Pancreas (tissue), 10 donors: ENCODE measurements around the gene RCVRN. TPM values are rescaled to one million over a fixed set of nuclear protein-coding genes. Genes with fewer than 3 reads are reported as not detected.

Experiments
- ATAC-seq, 4 donors: fragments of 200-7000 bp; cut with Tn5 transposase; one replicate each; pipeline versions ENCODE4 v1.8.0 to v1.9.1; 2020; ENCODE audit warnings: mild to moderate bottlenecking in 4 of 4, moderate library complexity in 4 of 4
- DNase-seq, 6 donors: peaks; one replicate each; pipeline ENCODE4 v3.0.0-alpha.2; 2020
- FAIRE-seq: peaks from 2 replicates; lab custom pipeline; 2012; peaks lifted over from hg19 to GRCh38; lab: Jason Lieb, UNC
- H3K27ac ChIP-seq, 4 donors: fragments of 200-600 bp; sonication (generic); 1 replicate in 3 of 4; 2 replicates in 1 of 4; pipeline versions ENCODE4 v1.5.0 to v1.8.0; 2020
- H3K27me3 ChIP-seq, 4 donors: fragments of 200-600 bp; one replicate each; pipeline ENCODE4 v1.8.0; 2021
- H3K36me3 ChIP-seq, 3 donors: fragments of 200-600 bp; sonication (generic) in 1 of 3; one replicate each; pipeline versions ENCODE4 v1.5.0 to v1.8.0; 2020 to 2021
- H3K4me1 ChIP-seq, 3 donors: fragments of 200-600 bp; one replicate each; pipeline ENCODE4 v1.8.0; 2021
- H3K4me3 ChIP-seq, 4 donors: fragments of 200-600 bp; sonication (generic) in 2 of 4; one replicate each; pipeline versions ENCODE4 v1.5.0 to v1.8.0; 2020 to 2021
- H3K9me3 ChIP-seq, 4 donors: fragments of 200-600 bp; one replicate each; pipeline ENCODE4 v1.8.0; 2021
- WGBS, 2 donors: extraction: QIAGEN DNeasy Blood & Tissue Kit; methylation state at CpG; one replicate each; pipeline ENCODE4 v1.1.7; 2013; 5-methylcytosine and 5-hydroxymethylcytosine counted together
- intact Hi-C, 3 donors: fragments of 100-400 bp; cut with DNase I; formaldehyde crosslinking; loops; one replicate each; pipeline versions ENCODE4 v1.11.1 to v1.14.2; 2022
- polyA plus RNA-seq, 2 donors: library from polyadenylated mRNA; stranded (reverse); fragments of 200-250 nt; gene quantifications; one replicate each; pipeline ENCODE4 v1.2.3, GENCODE V29; 2013
- total RNA-seq, 6 donors: library from RNA; stranded (reverse); fragmentation: NEBNext Ultra II Directional in 4 of 6; extraction: Animal tissue kit (Norgen Biotek cat#: 25700) in 4 of 6; gene quantifications; one replicate each; pipeline versions ENCODE4 v1.2.1 to v1.2.4, GENCODE V29; 2021 to 2023
- TF ChIP-seq, protein P1 (sequence below), 4 donors: fragments of 200-600 bp; sonication (generic) in 3 of 4; IDR thresholded peaks; one replicate each; pipeline versions ENCODE4 v1.5.0 to v1.8.0; 2021; ENCODE audit warnings: antibody characterized with exemption in 4 of 4
- donor health status: healthy with polysubstance abuse.
- donor health status: DM: no; HTN: no; CAD: no; lungs with moderate emphysema.
- donor health status: DM: no; HTN: no; CAD: no.
- donor health status: control.
- donor health status: control.
- donor health status: Bipolar disorder and iron deficiency.
- donor health status: DM: yes; HTN: yes; CAD: no.
- donor health status: DM: no; HTN: no; CAD: no.
- donor health status: DM: no; HTN: no; CAD: no.
- donor health status: DM: yes; HTN: yes; CAD: no.

RCVRN gene
- total and polyA plus RNA-seq, 8 donors, result 0.26 to 0.30 TPM; not detected in 6

GRCh38 chr17:9904277-9905077 is 594 bp downstream of the RCVRN start:
- no peaks in the 10 kb centered on the region for H3K9me3 ChIP-seq
- no peaks in the 10 kb centered on the region for H3K36me3 ChIP-seq
- no peaks in the 10 kb centered on the region for H3K27me3 ChIP-seq
- DNase-seq (no peak), ATAC-seq (no peak), FAIRE-seq (no peak)
- TF ChIP-seq, protein P1, sequence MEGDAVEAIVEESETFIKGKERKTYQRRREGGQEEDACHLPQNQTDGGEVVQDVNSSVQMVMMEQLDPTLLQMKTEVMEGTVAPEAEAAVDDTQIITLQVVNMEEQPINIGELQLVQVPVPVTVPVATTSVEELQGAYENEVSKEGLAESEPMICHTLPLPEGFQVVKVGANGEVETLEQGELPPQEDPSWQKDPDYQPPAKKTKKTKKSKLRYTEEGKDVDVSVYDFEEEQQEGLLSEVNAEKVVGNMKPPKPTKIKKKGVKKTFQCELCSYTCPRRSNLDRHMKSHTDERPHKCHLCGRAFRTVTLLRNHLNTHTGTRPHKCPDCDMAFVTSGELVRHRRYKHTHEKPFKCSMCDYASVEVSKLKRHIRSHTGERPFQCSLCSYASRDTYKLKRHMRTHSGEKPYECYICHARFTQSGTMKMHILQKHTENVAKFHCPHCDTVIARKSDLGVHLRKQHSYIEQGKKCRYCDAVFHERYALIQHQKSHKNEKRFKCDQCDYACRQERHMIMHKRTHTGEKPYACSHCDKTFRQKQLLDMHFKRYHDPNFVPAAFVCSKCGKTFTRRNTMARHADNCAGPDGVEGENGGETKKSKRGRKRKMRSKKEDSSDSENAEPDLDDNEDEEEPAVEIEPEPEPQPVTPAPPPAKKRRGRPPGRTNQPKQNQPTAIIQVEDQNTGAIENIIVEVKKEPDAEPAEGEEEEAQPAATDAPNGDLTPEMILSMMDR (IDR thresholded peaks at IDR 0.05), result no peak
- WGBS, 2 donors, result 83 to 91% methylated on average over 35 of the region's 35 CpGs
- intact Hi-C loops, result no loop called here
- H3K4me1 ChIP-seq, result no peaks in the 10 kb centered on the region
- H3K27ac ChIP-seq, result no peak overlapping the region
- H3K4me3 ChIP-seq, result no peak overlapping the region

- intact Hi-C loops, result no loop called here
- Histone ChIP-seq H3K36me3 (no peaks in the 10 kb centered on the region), H3K27me3 (no peaks in the 10 kb centered on the region), H3K4me3 (no peak overlapping the region), H3K4me1 (no peaks in the 10 kb centered on the region), H3K9me3 (no peaks in the 10 kb centered on the region), H3K27ac (no peak overlapping the region)
- ATAC-seq, result no peak
- no peak for FAIRE-seq
- no peak for DNase-seq
- TF ChIP-seq, protein P1 (IDR thresholded peaks at IDR 0.05), result no peak
- WGBS, 2 donors, result 9 to 17% methylated on average over 2 of the region's 2 CpGs
Observed at GRCh38 chr17:9902120-9902519, 3.0 kb downstream of the RCVRN start.

DNA sequence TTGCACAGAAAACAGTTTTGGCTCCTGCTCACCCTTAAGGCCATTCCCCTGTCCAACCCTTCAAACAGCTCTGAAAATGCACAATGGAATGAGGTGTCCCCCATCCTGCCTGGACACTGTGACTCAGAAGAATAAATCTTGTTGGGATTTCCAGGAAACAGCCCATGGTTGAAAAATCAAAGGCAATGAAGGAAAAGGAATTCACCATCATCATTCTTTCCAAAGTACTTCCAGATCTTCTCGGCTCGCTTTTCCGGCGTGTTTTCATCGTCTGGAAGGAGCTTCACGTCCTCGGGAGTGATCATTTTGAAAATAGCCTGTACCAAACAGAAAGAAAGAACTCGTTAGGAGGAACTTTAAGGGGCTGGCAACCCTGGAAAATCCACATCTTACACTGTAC is 4.3 kb downstream of the RCVRN start:
- no peaks in the 10 kb centered on the region for H3K9me3 ChIP-seq
- DNase-seq, result no peak
- FAIRE-seq, result no peak
- 51 to 62% methylated on average over 8 of the region's 8 CpGs for WGBS, 2 donors
- peak overlapping the region in 1 of 4 donors; percentile 17 for H3K27ac ChIP-seq
- no peak overlapping the region for H3K4me3 ChIP-seq
- intact Hi-C loops, result no loop called here
- no peaks in the 10 kb centered on the region for H3K4me1 ChIP-seq
- TF ChIP-seq, protein P1 (IDR thresholded peaks at IDR 0.05), result no peak
- no peaks in the 10 kb centered on the region for H3K27me3 ChIP-seq
- peak in 2 of 4 donors; percentile 23 to 48 for ATAC-seq
- no peaks in the 10 kb centered on the region for H3K36me3 ChIP-seq

- Histone ChIP-seq H3K4me1 (no peaks in the 10 kb centered on the region), H3K27ac (no peak overlapping the region), H3K36me3 (no peaks in the 10 kb centered on the region), H3K4me3 (no peak overlapping the region), H3K27me3 (no peaks in the 10 kb centered on the region), H3K9me3 (no peaks in the 10 kb centered on the region)
- ATAC-seq (peak in 2 of 4 donors; percentile 18 to 36), FAIRE-seq (no peak), DNase-seq (no peak)
- 27 to 37% methylated on average over 8 of the region's 8 CpGs for WGBS, 2 donors
- intact Hi-C loops, result no loop called here
- TF ChIP-seq, protein P1 (IDR thresholded peaks at IDR 0.05), result no peak
Observed at GRCh38 chr17:9900044-9900594, 5.0 kb downstream of the RCVRN start.
